Endometrial microvascular endothelial cells (primary cell): Measurements from ENCODE around the gene SLCO3A1. TPM values are rescaled to one million over a fixed set of nuclear protein-coding genes. Genes with fewer than 3 reads are reported as not detected.
"Not testable (repeated sequence)": the region's sequence is repeated elsewhere in the genome, so short reads cannot be mapped to it uniquely, and the experiment has no call there.

Source experiments
- in situ Hi-C: cut with HindIII; loops from 2 replicates; pipeline ENCODE4 v1.10.0; 2017; ENCODE audit warnings: low sequenced_read_pairs, low pct_unique_long_range_greater_than_20kb; ENCODE audit errors: inconsistent ontology term
- total RNA-seq: library from RNA; depleted of rRNA; stranded (reverse); fragments of >200 nt; gene quantifications from one replicate; pipeline ENCODE4 v1.2.3, GENCODE V29; 2015; ENCODE audit errors: inconsistent ontology term

The SLCO3A1 gene
- total RNA-seq, 1 donor from 2014 or later: 2.0 TPM

- in situ Hi-C loops: no loop called here
Observed at GRCh38 chr15:92035961-92036360, 182.5 kb downstream of the SLCO3A1 start.

DNA sequence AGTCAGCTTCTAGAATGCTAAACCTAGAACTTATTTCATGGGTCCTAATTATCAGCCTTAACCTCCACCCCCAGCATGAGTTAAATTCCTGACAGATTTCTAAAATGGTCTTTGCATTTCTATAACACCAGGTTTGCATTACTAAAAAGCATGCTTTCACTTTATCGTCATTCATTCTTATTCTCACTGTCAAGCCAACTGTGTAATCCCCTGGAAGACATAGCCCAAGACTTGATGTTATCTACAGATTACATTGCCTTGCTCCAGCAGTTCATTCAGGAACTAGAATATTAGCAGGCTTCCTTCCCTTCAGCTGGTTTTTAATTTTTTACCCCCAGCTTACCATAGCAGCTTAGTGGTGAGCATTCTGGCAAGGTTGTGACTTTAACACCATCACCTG, 184.0 kb downstream of the SLCO3A1 start:
- in situ Hi-C loops: no loop called here

- in situ Hi-C loops: no loop called here
Observed at GRCh38 chr15:92040350-92040749, 186.8 kb downstream of the SLCO3A1 start.

GRCh38 chr15:92041371-92041770, 187.9 kb downstream of the SLCO3A1 start:
- in situ Hi-C loops: no loop called here

DNA sequence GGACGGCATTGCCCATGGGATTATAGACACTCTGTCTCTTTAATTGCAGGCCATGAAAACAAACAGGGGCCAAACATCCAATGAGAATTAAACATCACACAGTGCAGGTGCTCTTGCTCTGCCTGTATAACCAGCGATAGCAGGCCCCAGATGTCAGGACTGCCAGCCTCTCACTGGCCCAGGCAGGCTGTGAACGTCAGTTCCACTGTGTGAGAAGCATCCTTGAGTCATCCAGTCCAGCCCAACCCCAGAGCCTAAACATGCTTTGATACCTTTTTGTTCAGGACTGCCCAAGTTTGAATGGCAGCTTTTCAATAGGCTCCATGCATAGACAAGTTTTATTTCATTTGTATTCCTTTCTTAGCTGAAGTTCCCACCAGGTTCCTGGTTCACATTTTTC, 189.8 kb downstream of the SLCO3A1 start:
- in situ Hi-C loops: no loop called here

DNA sequence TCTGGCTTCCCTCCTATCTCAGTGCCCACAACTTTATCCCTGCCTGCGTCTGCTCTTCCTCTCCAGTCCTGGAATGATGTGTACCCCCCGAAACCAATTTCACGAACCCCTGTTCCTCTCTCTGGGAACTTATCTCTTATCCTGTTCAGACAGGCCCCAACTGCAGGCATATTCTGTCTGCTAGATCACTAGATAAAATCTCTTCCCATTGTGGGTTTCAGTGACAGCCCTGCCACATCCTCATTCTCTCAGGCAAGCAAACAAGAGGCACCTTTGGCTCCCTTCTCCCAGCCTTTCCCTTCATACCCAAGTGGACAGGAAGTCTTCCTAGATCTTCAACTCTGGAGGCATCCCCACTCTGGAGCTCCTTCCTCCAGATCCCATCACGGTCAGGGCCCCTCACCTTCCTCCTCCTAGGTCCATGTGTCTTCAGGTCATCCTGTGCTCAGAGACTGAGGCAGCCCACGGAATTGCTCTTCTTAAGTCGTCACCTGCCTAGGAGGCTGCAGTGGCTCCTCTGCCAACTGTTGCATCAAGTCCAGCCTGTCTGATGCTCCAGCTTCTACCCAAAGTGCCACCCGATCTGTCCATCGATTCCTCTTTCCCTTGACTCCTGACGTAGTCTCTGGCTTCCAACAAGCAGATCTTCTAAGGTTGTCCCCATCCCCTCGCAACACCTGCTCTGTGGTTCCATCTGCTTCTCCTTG, 190.8 kb downstream of the SLCO3A1 start:
- in situ Hi-C loops: no loop called here

DNA sequence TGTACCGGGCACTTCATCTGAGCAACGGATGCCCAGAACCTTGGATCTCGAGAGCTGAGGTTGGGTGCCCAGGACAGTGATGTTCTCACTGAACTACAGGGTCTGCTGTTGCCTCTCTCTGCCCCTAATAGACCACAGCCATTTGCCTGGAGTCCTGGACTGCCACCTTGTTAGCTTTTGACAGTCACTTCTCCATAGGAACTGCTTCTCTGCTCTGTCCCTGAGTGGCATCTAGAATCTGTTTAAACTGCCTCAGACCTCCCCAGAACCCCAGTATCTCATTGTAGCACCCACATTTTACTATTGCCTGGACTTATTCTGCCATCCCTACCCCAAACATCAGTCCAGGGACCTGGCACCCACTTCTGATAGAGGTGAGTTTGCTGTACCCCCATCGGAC, 194.4 kb downstream of the SLCO3A1 start:
- in situ Hi-C loops: no loop called here

- in situ Hi-C loops: no loop called here
Observed at GRCh38 chr15:92048739-92049138, 195.2 kb downstream of the SLCO3A1 start.

GRCh38 chr15:92049290-92049989, 195.9 kb downstream of the SLCO3A1 start:
- in situ Hi-C loops: no loop called here

- in situ Hi-C loops: no loop called here
Observed at GRCh38 chr15:92050220-92050898, 196.9 kb downstream of the SLCO3A1 start.

- in situ Hi-C loops: no loop called here
Observed at GRCh38 chr15:92051716-92052115, 198.2 kb downstream of the SLCO3A1 start.

GRCh38 chr15:92053753-92054316, 200.3 kb downstream of the SLCO3A1 start:
- in situ Hi-C loops: no loop called here

DNA sequence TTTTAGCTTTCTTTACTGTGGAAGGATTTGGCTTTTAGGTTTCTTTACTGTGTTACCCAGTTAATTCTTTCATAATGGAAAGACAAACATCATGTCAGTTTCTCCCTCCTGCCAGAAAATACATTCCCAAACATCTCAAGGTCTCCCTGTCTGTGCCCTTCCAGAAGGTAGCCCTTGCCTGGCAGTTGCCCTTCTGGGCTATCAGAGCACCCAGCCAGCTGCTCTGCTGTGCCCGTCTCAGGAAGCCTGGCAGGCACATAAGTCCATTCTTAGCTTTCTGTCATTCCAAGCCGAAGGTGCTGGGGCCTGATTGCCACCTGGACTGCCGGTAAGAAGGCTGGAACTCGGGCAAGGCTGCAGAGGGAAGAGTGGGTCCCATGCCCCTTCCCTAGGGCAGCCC, 203.4 kb downstream of the SLCO3A1 start:
- in situ Hi-C loops: no loop called here

DNA sequence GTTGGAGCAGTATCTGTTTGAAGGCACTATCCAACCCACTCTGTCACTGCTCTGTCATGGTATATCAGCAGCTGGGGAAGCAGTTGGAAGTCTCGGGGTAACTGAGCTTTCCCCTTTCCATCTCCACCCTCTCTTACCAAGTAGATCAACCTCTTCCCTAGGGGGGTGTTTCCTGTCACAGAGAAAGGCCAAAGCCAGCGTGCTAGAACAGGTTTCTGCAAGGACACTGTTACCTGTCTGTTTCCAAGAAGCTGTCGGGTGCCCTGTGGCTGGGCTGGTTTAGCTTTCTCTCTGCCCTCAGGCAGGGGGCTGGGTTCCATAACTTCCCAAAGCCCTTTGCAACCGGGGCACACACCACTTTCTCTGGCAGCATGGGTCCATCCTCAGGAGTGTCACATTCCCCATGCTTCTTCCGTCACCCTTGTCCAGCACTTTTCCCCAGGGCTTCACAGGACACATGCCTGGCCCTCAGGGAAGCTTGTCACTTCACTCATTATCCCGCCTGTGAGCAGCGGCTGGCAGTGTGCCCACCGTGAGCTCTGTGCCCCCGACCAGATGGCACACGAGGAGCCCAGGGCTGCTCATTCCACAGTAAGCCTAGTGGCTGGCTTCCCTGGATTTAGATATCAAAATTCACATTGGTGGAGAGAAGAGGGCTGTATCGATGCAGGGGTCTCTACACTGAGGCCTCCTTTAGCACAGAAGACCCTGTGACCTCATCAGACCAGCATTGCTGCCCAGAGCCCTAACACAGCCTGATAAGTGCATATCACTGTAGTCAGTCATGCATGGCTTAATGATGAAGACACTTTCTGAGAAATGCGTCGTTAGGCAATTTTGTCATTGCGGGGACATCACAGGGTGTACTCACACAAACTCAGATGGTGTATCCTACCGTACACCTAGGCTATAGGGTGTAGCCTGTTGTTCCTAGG, 205.8 kb downstream of the SLCO3A1 start:
- in situ Hi-C loops: no loop called here

DNA sequence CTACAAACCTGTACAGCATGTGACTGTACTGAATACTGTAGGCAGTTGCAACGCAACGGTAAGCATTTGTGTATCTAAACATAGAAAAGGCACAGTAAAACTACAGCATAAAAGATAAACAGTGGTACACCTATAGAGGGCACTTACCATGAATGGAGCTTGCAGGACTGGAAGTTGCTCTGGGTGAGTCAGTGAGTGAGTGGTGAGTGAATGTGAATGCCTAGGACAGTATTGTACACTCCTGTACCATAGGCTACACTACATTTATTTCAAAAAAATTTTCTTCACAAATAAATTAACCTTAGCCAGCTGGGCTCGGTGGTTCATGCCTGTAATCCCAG, 206.4 kb downstream of the SLCO3A1 start:
- in situ Hi-C loops: not testable (repeated sequence)

DNA sequence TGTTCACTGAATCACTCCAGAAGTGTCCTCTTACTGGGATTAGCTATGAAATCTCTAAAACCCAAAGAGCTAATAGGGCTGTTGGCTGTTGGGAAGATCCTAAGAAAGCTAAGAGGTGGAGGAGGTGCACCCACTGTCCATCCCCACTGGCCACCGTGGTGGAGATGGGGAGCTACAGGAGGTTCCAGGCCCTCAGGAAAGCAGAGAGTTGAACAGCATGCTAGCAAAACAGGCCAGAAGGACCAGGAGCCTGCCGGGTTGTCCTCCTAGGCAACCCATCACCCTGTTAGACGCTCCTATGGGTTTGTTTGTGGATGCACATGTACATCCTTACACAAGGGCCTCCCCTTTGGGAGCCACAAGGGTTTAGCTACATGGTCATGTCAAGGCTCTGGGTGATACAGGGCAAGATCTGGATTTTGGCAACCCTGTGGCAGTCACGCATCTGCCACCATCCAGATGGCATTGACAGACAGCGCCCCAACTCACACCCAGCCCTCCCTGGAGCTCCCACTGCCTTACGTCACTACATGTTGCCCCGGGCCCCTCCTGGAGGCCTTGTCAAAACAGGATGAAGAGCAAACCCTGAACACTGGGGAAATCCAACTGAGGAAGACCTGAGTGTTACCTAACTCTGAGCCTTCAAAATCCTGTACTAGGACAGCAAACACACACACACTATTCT, 208.1 kb downstream of the SLCO3A1 start:
- in situ Hi-C loops: no loop called here

GRCh38 chr15:92062505-92062904, 209.0 kb downstream of the SLCO3A1 start:
- in situ Hi-C loops: no loop called here

DNA sequence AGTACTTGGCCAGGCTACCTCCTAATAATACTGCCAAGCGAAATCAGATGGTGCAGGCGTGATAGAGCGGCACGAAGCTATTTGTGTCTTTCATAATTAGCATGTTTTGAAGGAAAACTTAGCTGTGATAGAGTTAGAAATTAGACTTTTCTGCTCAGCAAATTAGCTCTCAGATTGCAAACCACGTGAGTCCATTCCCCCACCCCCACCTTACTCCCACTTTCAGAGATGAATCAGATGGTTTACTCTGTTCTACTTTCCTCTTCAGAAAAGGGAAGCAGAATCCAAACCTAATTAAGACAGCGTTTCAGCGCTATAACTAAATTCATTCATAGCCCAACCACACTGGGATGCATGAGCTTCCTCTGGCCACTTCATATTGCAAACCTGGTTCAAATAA, 214.6 kb downstream of the SLCO3A1 start:
- in situ Hi-C loops: no loop called here
